ENCODE data around the gene ABCC1.

- TF ChIP-seq CTCF (IDR thresholded peaks at IDR 0.05) (no peak), ZFX (IDR thresholded peaks at IDR 0.05; ENCODE audit: borderline replicate concordance) (no peak)
Measured at GRCh38 chr16:15996432-15997109, 47.2 kb downstream of the ABCC1 start.

Measured in 22Rv1 (cell line).